ENCODE measurements around the gene YBX1.
"Not testable (repeated sequence)": the region's sequence is repeated elsewhere in the genome, so short reads cannot be mapped to it uniquely, and the experiment has no call there.

Gene YBX1

GRCh38 chr1:42690477-42691156 is 8.4 kb downstream of the YBX1 start:
- no peak for DNase-seq

GRCh38 chr1:42691157-42691498 is 8.9 kb downstream of the YBX1 start:
- DNase-seq: no peak

DNA sequence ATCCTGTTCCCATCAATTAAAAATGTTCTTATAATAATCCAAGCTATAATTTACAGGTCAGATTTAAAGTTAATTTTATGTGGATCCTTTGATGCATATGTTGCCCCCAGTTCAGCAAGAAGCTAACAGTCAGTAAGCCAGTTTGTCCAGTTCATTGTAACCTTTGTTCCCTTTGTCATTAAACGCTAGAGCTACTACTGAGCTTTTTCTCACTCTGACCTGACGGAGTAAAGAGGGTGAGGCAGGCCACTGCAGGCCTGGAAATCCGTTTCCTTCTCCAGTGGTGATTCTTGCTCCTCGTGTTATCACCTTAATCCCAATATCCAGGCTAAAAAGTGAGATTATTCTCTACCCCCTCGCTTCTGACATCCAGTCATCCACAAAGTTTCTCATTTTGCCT is 10.2 kb downstream of the YBX1 start:
- DNase-seq: no peak

DNA sequence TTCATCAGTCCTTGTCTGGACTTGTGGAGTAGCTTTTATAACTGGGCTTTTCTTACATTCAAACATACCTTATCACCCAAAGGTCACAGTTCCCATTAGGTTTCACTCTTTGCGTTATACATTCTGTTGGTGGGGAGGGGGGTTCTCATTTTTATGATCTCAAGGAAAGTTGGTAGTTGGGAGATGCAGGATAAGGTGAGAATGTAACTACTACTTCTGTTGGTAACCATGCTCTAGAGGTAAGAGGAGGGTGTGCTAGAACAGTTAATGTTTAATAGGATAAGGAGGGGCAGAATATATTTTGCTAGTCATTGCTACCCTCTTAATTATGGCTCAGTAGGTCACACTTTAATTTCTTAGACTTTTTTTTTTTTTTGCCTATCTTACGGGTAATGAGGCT is 10.7 kb downstream of the YBX1 start:
- DNase-seq: no peak

DNA sequence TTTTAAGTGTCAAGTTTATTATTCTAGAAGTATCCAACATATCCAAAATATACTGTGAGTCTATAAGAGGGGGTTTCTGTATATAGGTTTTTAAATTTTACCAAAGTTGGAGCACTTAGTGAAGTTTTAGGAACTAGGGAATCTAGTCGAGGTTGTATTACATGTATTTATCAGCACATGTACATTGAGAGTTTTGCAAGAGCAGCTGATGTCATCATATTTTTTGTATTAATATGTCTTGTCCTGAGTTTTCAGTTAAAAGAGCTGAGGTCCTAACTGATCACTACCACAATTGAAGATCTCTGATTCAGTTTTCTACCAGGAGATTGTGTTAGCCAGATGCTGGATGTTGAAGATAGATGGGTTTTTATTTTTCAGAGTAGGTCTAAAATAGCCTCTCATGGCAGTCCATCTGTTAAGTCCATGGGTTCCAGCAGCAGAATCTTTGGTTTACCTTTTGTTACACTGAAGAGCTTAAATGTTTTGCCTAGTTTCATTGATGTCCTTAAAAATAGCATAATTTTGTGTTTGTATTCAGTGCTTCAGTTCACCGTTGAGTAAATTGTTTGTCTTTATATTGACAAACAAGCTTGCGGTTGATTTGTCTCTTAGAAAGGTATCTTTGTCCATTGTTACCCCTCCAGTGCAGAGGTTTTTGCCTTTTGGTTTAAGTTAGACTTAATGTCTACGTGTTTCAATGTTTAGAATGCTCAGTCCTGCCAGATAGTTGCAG is 16.0 kb downstream of the YBX1 start:
- DNase-seq: no peak

DNA sequence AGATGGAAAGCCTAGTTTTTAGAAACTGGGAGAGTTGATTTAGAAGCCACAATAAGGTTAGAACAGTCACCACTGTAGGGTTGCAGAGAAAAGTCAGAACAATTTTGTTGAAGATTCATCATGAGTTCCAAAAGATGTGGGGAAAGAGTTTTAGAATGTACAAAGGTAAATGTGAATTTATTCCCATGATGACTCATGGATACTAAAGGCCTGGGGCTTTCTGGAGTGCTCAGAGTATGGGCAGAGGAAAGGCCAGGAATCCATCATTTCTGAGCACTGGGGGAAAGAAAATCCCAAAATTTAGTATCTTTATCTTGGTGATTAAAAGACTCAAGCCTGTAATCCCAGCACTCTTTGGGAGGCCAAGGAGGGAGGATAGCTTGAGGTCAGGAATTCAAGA is 17.8 kb downstream of the YBX1 start:
- no peak for DNase-seq

DNA sequence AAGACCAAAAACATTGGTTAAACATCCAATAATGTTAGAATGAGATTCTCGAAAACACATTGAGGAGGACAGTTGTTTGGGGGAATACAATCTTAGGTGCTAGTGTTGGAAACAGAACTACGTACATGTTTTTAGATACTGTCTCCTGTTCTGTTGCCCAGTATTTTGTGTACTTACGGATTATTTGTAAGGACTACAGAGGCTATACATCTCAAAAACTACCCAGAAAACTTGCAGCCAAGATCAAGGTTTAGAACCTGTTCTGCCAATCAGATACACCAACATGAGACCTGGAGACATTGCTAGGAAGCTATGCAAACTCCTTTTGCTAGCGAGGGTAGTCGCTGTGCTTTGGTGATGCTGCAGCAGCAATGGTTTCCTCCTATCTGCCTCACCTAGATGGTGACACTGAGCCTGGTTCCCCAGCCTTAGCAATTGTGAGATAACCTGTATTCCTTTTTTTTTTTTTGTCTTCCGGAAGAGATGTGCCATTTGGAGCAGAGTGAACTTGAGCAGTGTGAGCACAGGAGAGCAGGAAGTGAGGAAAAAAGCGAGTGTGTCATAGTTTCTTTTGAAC is 21.8 kb downstream of the YBX1 start:
- no peak for DNase-seq

DNA sequence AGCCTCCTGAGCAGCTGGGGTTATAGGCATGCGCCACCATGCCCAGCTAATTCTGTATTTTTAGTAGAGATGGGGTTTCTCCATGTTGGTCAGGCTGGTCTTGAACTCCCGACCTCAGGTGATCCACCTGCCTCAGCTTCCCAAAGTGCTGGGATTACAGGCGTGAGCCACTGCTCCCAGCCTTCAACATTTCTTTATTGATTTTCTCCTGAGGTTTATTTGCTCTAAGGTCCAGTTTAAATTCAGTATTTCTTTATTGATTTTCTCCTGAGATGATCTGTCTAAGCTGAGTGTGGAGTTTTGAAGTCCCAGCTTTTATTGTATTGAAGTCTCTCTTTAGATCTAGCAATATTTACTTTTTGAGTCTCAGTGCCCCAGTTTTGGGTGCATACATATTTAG is 30.6 kb downstream of the YBX1 start:
- DNase-seq: not testable (repeated sequence)

GRCh38 chr1:42713293-42713692 is 31.1 kb downstream of the YBX1 start:
- no peak for DNase-seq

GRCh38 chr1:42714441-42714840 is 32.2 kb downstream of the YBX1 start:
- DNase-seq: not testable (repeated sequence)

GRCh38 chr1:42720868-42721267 is 38.6 kb downstream of the YBX1 start:
- DNase-seq: peak; percentile 21

DNA sequence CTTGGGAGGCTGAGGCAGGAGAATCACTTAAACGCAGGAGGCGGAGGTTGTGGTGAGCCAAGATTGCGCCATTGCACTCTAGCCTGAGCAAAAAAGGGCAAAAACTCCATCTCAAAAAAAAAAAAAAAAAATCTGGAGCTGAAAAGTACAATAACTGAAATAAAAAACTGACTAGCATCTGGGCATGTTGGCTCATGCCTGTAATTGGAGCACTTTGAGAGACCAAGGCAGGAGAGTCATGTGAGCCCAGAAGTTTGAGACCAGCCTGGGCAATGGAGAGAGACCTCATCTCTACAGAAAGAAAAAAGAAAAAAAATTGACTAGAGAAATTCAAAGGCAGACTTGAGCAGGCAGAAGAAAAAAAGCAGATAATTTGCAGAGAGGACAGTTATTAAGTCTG is 39.7 kb downstream of the YBX1 start:
- DNase-seq: no peak

- DNase-seq: not testable (repeated sequence)
Observed at GRCh38 chr1:42722403-42722802, 40.2 kb downstream of the YBX1 start.

GRCh38 chr1:42723511-42723910 is 41.3 kb downstream of the YBX1 start:
- DNase-seq: peak; percentile 35

DNA sequence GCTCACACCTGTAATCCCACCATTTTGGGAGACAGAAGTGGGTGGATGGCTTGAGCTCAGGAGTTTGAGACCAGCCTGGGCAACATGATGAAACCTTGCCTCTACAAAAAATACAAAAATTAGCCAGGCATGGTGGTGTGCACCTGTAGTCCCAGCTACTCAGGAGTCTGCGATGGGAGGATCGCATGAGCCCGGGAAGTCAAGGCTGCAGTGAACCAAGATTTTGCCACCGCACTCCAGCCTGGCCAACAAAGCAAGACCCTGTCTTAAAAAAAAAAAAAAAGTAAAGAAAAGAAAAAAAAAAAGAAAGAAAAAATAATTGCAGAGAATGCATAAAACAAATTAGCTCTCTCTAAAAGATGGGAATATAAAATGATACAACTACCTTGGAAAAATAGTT is 43.6 kb downstream of the YBX1 start:
- DNase-seq: peak; percentile 7

GRCh38 chr1:42730002-42730401 is 47.8 kb downstream of the YBX1 start:
- peak; percentile 32 for DNase-seq

DNA sequence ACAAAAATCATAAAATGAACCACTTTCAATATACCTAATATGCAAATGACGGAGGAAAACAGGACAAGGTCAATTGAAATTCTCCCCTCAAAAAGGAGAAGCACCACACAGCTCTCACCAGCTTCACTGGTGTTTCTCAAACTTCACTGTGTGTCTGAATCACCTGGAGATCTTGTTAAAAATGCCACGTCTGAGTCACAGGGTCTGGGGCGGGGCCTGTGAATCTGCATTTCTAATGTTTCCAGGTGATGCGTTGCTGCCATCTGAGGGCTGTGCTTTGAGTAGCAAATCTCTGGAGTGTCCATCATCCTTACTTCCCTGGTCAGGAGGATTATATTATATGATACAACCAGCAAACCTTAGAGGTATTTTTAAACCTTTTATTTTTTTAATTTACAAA is 48.8 kb downstream of the YBX1 start:
- peak; percentile 69 for DNase-seq

DNA sequence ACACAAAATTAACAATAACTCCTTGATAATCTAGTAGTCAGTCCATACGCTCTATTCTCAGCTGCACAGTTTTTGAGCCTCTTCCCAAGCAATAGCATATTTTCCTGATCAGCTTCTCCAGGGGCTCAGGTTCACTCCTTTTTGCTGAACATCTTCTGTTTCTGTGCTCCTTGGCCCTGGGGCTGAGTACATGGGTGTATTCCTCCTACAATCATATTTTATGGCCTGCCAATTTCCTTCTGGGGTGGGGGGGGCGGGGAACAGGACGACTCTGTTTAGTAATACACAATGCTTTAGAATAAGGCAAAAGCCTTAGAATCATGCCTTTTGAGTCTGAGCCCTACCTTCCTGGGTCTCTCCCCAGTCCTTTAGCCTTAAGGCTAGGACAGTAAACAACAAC is 49.4 kb downstream of the YBX1 start:
- no peak for DNase-seq

GRCh38 chr1:42732126-42732680 is 50.0 kb downstream of the YBX1 start:
- no peak for DNase-seq

DNA sequence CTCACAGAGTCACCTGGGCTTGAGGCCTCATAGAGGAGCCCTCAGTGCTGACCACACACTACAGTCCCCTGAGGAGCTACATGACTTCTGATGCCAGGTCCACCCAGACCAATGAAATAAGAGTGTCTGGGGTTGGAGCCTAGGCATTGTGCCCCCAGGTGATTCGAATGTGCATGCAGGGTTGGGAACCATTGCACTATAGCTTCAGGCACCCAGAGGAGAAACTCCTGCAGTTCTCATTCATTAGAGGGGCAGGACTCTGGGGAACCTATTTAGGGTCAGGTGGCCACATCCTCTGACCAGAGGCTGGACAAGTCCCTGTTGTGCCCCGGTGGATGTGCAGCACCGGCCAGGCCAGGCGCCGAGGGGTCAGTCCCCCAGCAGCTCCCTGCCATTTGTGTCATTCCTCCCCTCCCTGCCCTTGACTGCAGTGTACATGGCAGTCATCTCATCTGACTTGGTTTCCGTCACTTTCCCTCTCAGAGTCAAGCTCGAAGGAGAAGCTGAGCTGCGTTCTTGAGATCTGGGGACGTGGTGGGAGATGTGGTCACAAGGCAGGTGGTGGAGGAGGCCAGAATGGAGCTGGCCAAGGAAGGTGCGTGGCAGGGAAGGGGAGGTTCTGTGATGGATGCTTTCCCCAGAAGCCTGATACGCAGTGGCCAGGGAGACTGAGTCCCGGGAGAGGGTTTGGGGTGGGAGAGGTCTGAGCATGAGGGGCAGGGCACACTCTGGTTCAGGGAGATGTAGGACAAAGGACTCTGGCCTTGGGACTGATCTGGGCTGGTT is 51.4 kb downstream of the YBX1 start:
- DNase-seq: no peak

GRCh38 chr1:42734201-42735035 is 52.2 kb downstream of the YBX1 start:
- DNase-seq: no peak

DNA sequence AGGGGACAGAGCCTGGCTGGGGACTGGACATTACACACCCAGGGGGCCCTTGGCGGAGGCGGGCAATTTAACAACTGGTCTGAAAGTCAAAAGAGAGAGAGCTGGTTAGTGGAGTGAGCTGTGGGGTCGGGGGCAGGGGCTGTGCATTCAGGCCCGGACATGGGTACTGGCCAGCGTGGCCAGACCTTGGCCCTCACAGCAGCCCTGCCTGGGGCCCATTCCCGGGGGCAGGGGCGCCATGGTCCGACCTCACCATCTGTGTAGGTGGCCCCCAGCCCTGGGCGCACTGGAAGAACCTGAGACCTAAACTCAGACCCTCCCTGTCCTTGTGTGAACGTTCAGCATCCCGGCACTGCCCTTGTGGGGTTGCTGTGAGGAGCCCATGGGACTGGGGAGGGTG is 52.8 kb downstream of the YBX1 start:
- DNase-seq: no peak
